ENCODE data around the gene BLMH. TPM values are rescaled to one million over a fixed set of nuclear protein-coding genes. Genes with fewer than 3 reads are reported as not detected.
"Not testable (repeated sequence)": the region's sequence is repeated elsewhere in the genome, so short reads cannot be mapped to it uniquely, and the experiment has no call there.

Gene BLMH
- total RNA-seq, 2 experiments from 2014 or later = 47.0 to 52.7 TPM

DNA sequence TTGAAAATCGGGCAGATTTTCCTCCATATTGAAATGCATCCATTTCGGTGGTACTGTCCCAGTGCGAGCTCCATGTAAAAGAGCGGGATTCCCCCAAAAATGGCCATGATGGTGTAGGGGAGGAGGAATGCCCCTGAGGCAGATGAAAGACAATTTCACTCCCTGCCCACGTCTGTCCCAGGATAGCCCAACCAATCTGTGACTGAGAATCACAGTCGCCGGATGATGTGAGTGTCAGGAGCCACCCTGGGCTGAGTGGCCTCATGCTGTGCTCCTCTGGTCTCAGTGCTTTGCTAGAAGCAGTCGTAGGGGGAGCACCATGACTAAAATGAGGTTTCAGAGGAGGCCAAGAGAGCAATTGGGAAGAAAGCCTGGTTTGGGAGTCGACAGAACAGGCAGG is 72.9 kb downstream of the BLMH start:
- Mint-ChIP-seq H3K36me3 (ENCODE audit: low read depth) (no peaks in the 10 kb centered on the region), H3K27me3 (no peaks in the 10 kb centered on the region), H3K9me3 (no peaks in the 10 kb centered on the region), H3K4me1 (no peaks in the 10 kb centered on the region), H3K27ac (no peak overlapping the region), H3K4me3 (no peak overlapping the region)
- no peak for DNase-seq
- POLR2A ChIA-PET = no interaction called here
- CTCF ChIA-PET = interaction anchor here (0.6 kb wide), 1 partner anchor 86 kb away, joined by 4 read pairs; no protein-coding TSS in a partner anchor

DNA sequence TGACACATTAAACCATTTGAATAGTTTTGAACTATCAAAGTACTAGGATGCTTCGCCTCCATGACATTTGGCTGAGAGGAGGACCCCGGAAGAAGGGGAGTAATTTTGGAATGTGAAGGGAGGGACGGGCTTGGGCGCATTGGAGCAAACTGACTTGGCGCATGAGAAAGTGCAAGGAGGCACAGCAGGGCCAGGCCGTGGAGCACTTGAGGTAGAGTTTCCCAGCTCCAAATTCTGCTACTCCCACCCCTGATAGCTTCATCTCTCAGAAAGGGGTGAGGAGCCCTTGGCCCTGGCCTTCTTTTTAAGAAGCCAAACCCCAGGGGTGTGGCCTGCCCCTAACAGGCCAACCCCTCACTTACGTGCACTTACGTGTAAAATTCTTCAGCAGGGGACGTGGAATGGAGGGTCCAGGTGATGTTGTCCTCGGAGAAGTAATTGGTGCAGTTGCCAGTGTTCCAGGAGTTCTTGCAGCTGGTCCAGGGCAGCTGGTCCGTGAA is 73.9 kb downstream of the BLMH start:
- no peaks in the 10 kb centered on the region for H3K36me3 Mint-ChIP-seq (ENCODE audit: low read depth)
- CTCF ChIA-PET = no interaction called here
- POLR2A ChIA-PET = no interaction called here
- no peaks in the 10 kb centered on the region for H3K27me3 Mint-ChIP-seq
- no peak overlapping the region for H3K27ac Mint-ChIP-seq
- no peak for DNase-seq
- no peaks in the 10 kb centered on the region for H3K9me3 Mint-ChIP-seq
- no peak overlapping the region for H3K4me3 Mint-ChIP-seq
- no peaks in the 10 kb centered on the region for H3K4me1 Mint-ChIP-seq

DNA sequence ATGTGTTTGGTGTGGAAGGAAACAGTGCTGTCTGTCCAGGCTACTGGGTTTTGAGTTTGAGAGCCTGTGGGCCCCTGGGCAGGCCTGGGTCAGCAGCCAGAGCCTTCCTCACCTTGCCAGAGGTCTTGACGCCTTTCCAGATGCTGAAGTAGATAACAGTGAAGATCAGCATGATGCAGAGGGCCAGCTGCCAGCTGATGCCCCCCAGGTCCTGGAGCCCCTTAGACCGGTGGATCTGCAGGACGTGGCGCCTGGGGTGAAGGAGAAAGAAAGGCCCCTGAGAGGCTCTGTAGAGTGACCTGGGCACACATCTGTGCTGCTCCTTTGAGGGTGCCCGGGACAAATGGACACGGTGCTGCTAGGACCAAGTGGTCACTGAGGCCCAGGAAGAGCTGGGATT is 74.7 kb downstream of the BLMH start:
- H3K27ac Mint-ChIP-seq = no peak overlapping the region
- no peak for DNase-seq
- POLR2A ChIA-PET = no interaction called here
- H3K36me3 Mint-ChIP-seq (ENCODE audit: low read depth) = no peaks in the 10 kb centered on the region
- H3K27me3 Mint-ChIP-seq = no peaks in the 10 kb centered on the region
- no peak overlapping the region for H3K4me3 Mint-ChIP-seq
- H3K4me1 Mint-ChIP-seq = peaks cover under 1% of the 10 kb centered on the region
- CTCF ChIA-PET = no interaction called here
- no peaks in the 10 kb centered on the region for H3K9me3 Mint-ChIP-seq

DNA sequence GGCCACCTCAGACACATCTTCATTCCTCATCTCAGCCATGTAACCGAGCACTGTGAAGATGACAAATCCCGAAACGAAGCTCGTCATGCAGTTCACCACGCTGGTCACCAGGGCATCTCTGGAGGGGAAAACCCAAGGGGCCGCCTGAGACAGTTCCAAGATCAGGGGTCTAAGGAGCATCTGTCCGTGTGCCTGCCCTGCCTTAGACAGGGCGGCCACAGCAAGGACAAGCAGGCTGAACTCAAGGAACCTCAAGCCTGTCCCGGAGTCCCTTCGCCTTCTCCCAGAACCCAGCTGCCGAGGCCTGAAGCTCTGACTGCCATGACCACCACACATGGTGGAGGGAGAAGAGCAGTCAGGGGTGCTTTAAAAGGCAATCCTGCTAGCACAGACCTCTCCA is 79.0 kb downstream of the BLMH start:
- H3K4me3 Mint-ChIP-seq = no peak overlapping the region
- no peaks in the 10 kb centered on the region for H3K36me3 Mint-ChIP-seq (ENCODE audit: low read depth)
- POLR2A ChIA-PET = no interaction called here
- no peak overlapping the region for H3K27ac Mint-ChIP-seq
- DNase-seq = no peak
- peaks cover 4% of the 10 kb centered on the region for H3K27me3 Mint-ChIP-seq
- CTCF ChIA-PET = no interaction called here
- H3K9me3 Mint-ChIP-seq = no peaks in the 10 kb centered on the region
- peaks cover 6% of the 10 kb centered on the region for H3K4me1 Mint-ChIP-seq

DNA sequence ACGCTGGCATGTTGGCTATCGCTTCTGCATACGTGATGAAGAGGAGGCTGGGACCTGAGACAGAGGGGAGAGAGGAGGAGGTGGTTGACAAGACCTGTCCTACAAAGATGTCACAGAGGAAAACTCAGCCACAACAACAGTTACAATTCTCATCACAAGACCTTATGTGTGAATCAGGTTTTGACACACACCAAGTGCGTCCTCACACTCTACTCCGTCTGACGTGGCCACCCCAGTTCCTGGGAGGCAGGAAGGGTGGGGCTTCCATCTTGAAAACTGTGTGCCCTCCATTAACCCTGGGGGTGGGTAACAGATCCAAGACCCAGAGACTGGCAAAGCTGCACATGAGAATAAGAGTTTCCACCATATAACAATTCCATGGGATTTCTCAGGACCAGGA is 80.4 kb downstream of the BLMH start:
- POLR2A ChIA-PET = no interaction called here
- no peaks in the 10 kb centered on the region for H3K9me3 Mint-ChIP-seq
- H3K27ac Mint-ChIP-seq = no peak overlapping the region
- CTCF ChIA-PET = interaction anchor here (1.0 kb wide), 1 partner anchor 12 kb away, joined by 3 read pairs; no protein-coding TSS in a partner anchor
- DNase-seq = no peak
- H3K4me1 Mint-ChIP-seq = peaks cover 6% of the 10 kb centered on the region
- H3K36me3 Mint-ChIP-seq (ENCODE audit: low read depth) = no peaks in the 10 kb centered on the region
- no peak overlapping the region for H3K4me3 Mint-ChIP-seq
- H3K27me3 Mint-ChIP-seq = peaks cover 4% of the 10 kb centered on the region

DNA sequence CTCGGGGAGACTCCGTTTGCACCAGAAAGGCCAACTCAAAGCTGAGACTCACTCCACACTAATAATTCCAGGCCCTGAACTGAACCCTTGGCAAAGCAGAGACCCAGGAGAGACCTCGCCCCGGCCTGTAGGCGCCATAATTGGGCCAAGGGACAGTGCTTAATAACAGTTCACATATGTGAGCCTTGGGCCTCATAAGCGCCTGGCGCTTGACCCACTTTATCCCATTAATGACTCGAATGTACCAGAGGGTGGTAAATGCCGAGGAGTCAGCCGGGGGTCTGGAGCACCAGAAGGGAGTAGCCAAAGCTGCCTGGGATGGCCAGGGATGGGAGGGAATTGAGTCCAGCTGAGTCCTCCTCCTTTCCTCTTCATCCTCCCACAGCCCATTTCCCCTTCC is 80.8 kb downstream of the BLMH start:
- peaks cover 4% of the 10 kb centered on the region for H3K27me3 Mint-ChIP-seq
- CTCF ChIA-PET = no interaction called here

DNA sequence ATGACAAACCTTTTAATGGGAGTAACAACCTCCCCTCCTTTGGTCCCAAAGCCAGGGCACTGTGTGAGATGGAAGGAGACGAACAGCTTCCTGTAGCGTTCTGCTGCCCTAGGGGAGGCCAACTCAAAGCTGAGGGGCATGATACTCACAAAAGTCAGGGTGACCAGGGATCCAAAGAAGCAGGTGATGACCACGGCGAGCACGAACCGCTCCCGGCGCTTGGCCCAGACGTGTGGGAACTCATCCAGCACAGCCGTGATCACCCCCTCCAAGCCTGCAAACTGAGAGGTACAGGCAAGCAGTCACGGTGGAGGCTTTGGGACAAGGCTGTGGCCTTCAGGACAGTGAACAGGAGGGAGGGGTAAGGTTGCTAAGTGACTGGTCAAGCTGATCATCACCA is 81.4 kb downstream of the BLMH start:
- ChIA-PET POLR2A (no interaction called here), CTCF (no interaction called here)
- Mint-ChIP-seq H3K4me1 (peaks cover 6% of the 10 kb centered on the region), H3K27ac (no peak overlapping the region), H3K9me3 (no peaks in the 10 kb centered on the region), H3K36me3 (ENCODE audit: low read depth) (no peaks in the 10 kb centered on the region), H3K4me3 (no peak overlapping the region), H3K27me3 (peaks cover 7% of the 10 kb centered on the region)
- DNase-seq = no peak

More for the DNA sequence above, 80.8 kb downstream of the BLMH start:
- Mint-ChIP-seq H3K9me3 (no peaks in the 10 kb centered on the region), H3K27ac (no peak overlapping the region), H3K4me1 (peaks cover 6% of the 10 kb centered on the region), H3K4me3 (no peak overlapping the region), H3K36me3 (ENCODE audit: low read depth) (no peaks in the 10 kb centered on the region)
- POLR2A ChIA-PET = no interaction called here
- DNase-seq = no peak

DNA sequence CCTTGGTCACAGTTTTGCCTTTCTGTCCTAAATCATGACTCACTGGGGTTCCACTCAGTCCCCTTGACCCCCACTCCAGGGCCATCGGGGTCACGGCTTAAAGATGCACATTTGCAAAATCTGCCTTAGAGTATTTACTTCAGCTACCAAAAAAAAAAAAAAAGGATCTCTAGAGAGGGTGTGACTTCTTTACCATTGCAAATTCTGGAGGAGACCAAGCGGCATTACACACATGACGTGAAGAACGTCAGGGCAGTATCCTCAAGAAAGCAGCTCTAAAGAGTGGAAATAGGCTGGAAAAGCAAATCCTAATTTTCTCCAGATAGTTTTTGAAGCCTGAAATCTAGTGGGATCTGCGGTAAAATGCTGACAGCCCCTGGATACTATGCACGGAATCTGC is 81.8 kb downstream of the BLMH start:
- no peaks in the 10 kb centered on the region for H3K9me3 Mint-ChIP-seq
- no peak for DNase-seq
- H3K36me3 Mint-ChIP-seq (ENCODE audit: low read depth) = no peaks in the 10 kb centered on the region
- peaks cover 6% of the 10 kb centered on the region for H3K4me1 Mint-ChIP-seq
- ChIA-PET CTCF (no interaction called here), POLR2A (no interaction called here)
- H3K27ac Mint-ChIP-seq = no peak overlapping the region
- H3K27me3 Mint-ChIP-seq = peaks cover 8% of the 10 kb centered on the region
- no peak overlapping the region for H3K4me3 Mint-ChIP-seq

DNA sequence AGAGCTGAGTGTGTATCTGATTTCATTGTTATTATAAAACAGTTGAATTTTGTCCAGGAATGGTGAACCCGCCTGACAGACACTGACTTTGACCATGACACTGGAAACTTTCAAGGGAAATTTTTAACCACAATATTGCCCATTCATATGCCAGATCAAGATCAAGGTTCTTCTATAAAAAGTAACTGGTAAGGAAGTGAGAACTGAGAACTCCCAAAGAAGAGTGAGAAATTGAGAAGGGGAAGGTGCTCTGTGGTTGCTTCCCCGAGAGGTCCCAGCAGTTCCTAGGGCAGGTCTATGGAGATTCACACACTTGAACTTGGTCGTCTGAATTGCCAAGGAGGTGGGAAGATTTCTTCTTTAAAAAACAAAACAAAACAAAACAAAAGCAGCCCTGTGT is 83.5 kb downstream of the BLMH start:
- no peak overlapping the region for H3K27ac Mint-ChIP-seq
- no peak overlapping the region for H3K4me3 Mint-ChIP-seq
- H3K4me1 Mint-ChIP-seq = peaks cover 6% of the 10 kb centered on the region
- H3K36me3 Mint-ChIP-seq (ENCODE audit: low read depth) = no peaks in the 10 kb centered on the region
- CTCF ChIA-PET = no interaction called here
- no peak for DNase-seq
- POLR2A ChIA-PET = no interaction called here
- H3K27me3 Mint-ChIP-seq = peaks cover 16% of the 10 kb centered on the region
- no peaks in the 10 kb centered on the region for H3K9me3 Mint-ChIP-seq

DNA sequence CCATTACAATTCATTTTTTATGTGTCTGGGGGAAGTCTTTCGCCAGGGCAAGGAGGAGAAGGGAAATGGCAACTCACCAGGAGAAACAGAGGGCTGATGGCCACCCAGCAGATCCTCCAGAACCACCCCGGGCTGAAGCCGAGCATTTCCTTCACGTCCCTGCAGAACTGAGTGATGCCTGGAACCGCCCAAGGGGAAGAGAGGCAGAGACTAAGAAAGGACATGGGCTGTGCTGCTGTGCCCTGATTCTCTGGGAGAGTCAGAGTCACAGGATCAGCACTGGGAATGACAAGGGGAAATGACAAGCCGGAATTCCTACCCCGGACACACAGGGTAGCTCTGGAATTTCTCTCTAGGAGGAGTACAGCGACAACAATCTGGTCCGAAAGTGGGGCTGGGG is 84.1 kb downstream of the BLMH start:
- no peak overlapping the region for H3K4me3 Mint-ChIP-seq
- peaks cover 17% of the 10 kb centered on the region for H3K27me3 Mint-ChIP-seq
- no peak for DNase-seq
- no peaks in the 10 kb centered on the region for H3K9me3 Mint-ChIP-seq
- POLR2A ChIA-PET = no interaction called here
- no peaks in the 10 kb centered on the region for H3K36me3 Mint-ChIP-seq (ENCODE audit: low read depth)
- peaks cover 6% of the 10 kb centered on the region for H3K4me1 Mint-ChIP-seq
- H3K27ac Mint-ChIP-seq = no peak overlapping the region
- CTCF ChIA-PET = no interaction called here

DNA sequence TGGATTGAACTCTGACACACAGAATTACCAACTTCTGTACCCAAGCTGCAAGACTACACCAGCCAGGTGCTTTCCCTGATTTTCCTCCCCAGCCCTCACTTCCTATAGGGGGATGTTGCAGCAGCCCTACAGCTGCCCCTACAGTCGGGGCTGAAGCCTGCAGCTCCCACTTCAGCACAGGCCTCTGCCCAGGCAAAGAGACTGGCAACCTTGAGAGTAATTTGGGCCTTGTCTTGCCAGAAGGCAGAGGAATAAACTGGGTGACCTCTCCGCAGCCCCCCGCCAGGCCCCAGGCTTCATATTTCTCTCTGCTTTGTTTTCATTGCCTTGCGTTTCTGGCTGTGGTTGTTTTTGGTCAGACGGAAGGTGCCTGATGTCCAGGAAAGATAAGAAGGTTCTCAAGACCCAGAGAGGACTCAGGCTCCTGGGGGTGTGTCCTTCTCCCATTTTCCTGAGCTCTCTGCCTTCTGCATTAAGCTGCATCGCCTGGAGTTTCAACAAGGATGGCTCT is 88.2 kb downstream of the BLMH start:
- H3K27me3 Mint-ChIP-seq = peaks cover 23% of the 10 kb centered on the region
- no peaks in the 10 kb centered on the region for H3K36me3 Mint-ChIP-seq (ENCODE audit: low read depth)
- H3K9me3 Mint-ChIP-seq = no peaks in the 10 kb centered on the region
- DNase-seq = no peak
- H3K4me3 Mint-ChIP-seq = no peak overlapping the region
- no peak overlapping the region for H3K27ac Mint-ChIP-seq
- CTCF ChIA-PET = interaction anchor here (1.5 kb wide), 1 partner anchor 12 kb away, joined by 3 read pairs; no protein-coding TSS in a partner anchor
- POLR2A ChIA-PET = no interaction called here
- no peaks in the 10 kb centered on the region for H3K4me1 Mint-ChIP-seq

DNA sequence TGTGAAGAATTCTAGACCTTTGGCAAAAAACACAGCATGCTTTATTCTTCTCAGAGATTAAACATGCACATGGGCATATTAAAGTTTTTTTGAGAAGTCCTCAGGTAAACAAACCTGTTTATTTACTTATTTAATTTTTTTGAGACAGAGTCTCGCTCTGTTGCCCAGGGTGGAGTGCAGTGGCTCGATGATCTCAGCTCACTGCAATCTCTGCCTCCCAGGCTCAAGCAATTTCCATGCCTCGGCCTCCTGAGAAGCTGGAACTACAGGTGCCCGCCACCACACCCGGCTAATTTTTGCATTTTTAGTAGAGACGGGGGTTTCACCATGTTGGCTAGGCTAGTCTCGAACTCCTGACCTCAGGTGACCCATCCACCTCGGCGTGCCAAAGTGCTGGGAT is 91.1 kb downstream of the BLMH start:
- not testable (repeated sequence) for H3K4me3 Mint-ChIP-seq

DNA sequence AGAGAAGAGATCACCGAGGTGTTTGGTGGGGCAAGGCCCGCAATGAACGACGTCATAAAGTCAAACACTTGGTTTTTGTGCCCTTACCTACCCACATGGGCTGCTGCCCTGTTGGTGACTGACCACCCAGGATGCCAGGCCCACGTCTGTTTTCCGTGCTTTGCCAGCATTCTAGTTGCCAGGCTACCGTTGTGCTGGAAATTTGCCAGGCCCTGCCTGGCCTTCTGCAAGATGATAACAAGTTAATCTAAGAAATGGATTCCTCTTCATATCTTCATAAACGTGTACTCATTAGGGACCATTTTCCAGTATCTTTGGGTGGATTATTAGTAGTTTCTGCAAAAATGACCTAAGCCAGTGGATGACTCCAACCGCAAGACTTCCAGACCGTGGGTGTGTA is 91.6 kb downstream of the BLMH start:
- Mint-ChIP-seq H3K4me1 (no peaks in the 10 kb centered on the region), H3K36me3 (ENCODE audit: low read depth) (no peaks in the 10 kb centered on the region), H3K9me3 (no peaks in the 10 kb centered on the region), H3K27me3 (peaks cover 16% of the 10 kb centered on the region), H3K27ac (no peak overlapping the region), H3K4me3 (no peak overlapping the region)
- ChIA-PET CTCF (no interaction called here), POLR2A (no interaction called here)
- DNase-seq = no peak

More for the DNA sequence above, 91.1 kb downstream of the BLMH start:
- H3K4me1 Mint-ChIP-seq; CTCF ChIA-PET; H3K36me3 Mint-ChIP-seq (ENCODE audit: low read depth); POLR2A ChIA-PET; DNase-seq; H3K27ac Mint-ChIP-seq; H3K9me3 Mint-ChIP-seq: not testable (repeated sequence)
- peaks cover 19% of the 10 kb centered on the region for H3K27me3 Mint-ChIP-seq

DNA sequence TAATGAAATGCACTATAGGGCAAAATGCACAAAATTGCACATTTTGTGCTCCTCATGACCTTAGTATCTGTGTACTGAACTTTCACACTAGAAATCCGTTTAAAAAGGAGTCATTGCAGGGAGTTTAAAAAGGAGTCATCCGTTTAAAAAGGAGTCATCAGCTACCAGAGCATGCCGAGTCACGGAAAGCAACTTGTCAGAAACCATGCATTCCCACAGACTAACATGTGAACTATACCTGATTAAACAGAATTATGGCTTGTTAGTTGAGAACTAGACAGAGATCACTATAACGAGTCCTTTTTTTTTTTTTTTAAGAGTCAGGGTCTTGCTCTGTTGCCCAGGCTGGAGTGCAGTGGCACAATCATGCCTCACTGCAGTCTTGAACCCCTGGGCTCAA is 92.1 kb downstream of the BLMH start:
- H3K4me1 Mint-ChIP-seq = no peaks in the 10 kb centered on the region
- DNase-seq = no peak
- no peaks in the 10 kb centered on the region for H3K9me3 Mint-ChIP-seq
- no peaks in the 10 kb centered on the region for H3K36me3 Mint-ChIP-seq (ENCODE audit: low read depth)
- ChIA-PET POLR2A (no interaction called here), CTCF (no interaction called here)
- no peak overlapping the region for H3K4me3 Mint-ChIP-seq
- no peak overlapping the region for H3K27ac Mint-ChIP-seq
- peaks cover 18% of the 10 kb centered on the region for H3K27me3 Mint-ChIP-seq
